ENCODE data around the gene SLX4.

The SLX4 gene

GRCh38 chr16:3594316-3595109 is 16.9 kb downstream of the SLX4 start:
- no peak for DNase-seq (ENCODE audit: extremely low read depth, insufficient read length)
- Histone ChIP-seq H3K36me3 (ENCODE audit: control insufficient read depth, insufficient read depth, low read length) (peaks cover 21% of the 10 kb centered on the region), H3K27me3 (replicated peaks; ENCODE audit: control insufficient read depth, insufficient read depth, low read length) (no peaks in the 10 kb centered on the region), H3K4me3 (replicated peaks; ENCODE audit: low read depth, low read length) (no peak overlapping the region)
- TF ChIP-seq CTCF (IDR thresholded peaks at IDR 0.05; ENCODE audit: insufficient read depth, low read length, poor library complexity, severe bottlenecking): no peak

- Histone ChIP-seq H3K27me3 (replicated peaks; ENCODE audit: control insufficient read depth, insufficient read depth, low read length) (no peaks in the 10 kb centered on the region), H3K4me3 (replicated peaks; ENCODE audit: low read depth, low read length) (no peak overlapping the region), H3K36me3 (ENCODE audit: control insufficient read depth, insufficient read depth, low read length) (peaks cover 19% of the 10 kb centered on the region)
- DNase-seq (ENCODE audit: extremely low read depth, insufficient read length): no peak
- TF ChIP-seq CTCF (IDR thresholded peaks at IDR 0.05; ENCODE audit: insufficient read depth, low read length, poor library complexity, severe bottlenecking): no peak
Observed at GRCh38 chr16:3592559-3592958, 18.8 kb downstream of the SLX4 start.

- Histone ChIP-seq H3K4me3 (replicated peaks; ENCODE audit: low read depth, low read length) (no peak overlapping the region), H3K27me3 (replicated peaks; ENCODE audit: control insufficient read depth, insufficient read depth, low read length) (no peaks in the 10 kb centered on the region), H3K36me3 (ENCODE audit: control insufficient read depth, insufficient read depth, low read length) (peaks cover 16% of the 10 kb centered on the region)
- DNase-seq (ENCODE audit: extremely low read depth, insufficient read length): no peak
- no peak for TF ChIP-seq CTCF (IDR thresholded peaks at IDR 0.05; ENCODE audit: insufficient read depth, low read length, poor library complexity, severe bottlenecking)
Observed at GRCh38 chr16:3591991-3592390, 19.4 kb downstream of the SLX4 start.

GRCh38 chr16:3591436-3591803 is 20.0 kb downstream of the SLX4 start:
- no peaks in the 10 kb centered on the region for H3K27me3 ChIP-seq (replicated peaks; ENCODE audit: control insufficient read depth, insufficient read depth, low read length)
- H3K4me3 ChIP-seq (replicated peaks; ENCODE audit: low read depth, low read length): no peak overlapping the region
- H3K36me3 ChIP-seq (ENCODE audit: control insufficient read depth, insufficient read depth, low read length): peaks cover 16% of the 10 kb centered on the region
- no peak for DNase-seq (ENCODE audit: extremely low read depth, insufficient read length)
- no peak for TF ChIP-seq CTCF (IDR thresholded peaks at IDR 0.05; ENCODE audit: insufficient read depth, low read length, poor library complexity, severe bottlenecking)

GRCh38 chr16:3590736-3591435 is 20.5 kb downstream of the SLX4 start:
- DNase-seq (ENCODE audit: extremely low read depth, insufficient read length): no peak
- Histone ChIP-seq H3K4me3 (replicated peaks; ENCODE audit: low read depth, low read length) (no peak overlapping the region), H3K36me3 (ENCODE audit: control insufficient read depth, insufficient read depth, low read length) (peaks cover 13% of the 10 kb centered on the region), H3K27me3 (replicated peaks; ENCODE audit: control insufficient read depth, insufficient read depth, low read length) (no peaks in the 10 kb centered on the region)
- TF ChIP-seq CTCF (IDR thresholded peaks at IDR 0.05; ENCODE audit: insufficient read depth, low read length, poor library complexity, severe bottlenecking): no peak

Measured in GM06990 (cell line).